ENCODE measurements around the gene SCN3A. TPM values are rescaled to one million over a fixed set of nuclear protein-coding genes. Genes with fewer than 3 reads are reported as not detected.
A peak's percentile ranks its signal among the peaks of the same experiment; 100 is the strongest.

Gene SCN3A
- total RNA-seq, 1 experiment from 2014 or later, result not detected

DNA sequence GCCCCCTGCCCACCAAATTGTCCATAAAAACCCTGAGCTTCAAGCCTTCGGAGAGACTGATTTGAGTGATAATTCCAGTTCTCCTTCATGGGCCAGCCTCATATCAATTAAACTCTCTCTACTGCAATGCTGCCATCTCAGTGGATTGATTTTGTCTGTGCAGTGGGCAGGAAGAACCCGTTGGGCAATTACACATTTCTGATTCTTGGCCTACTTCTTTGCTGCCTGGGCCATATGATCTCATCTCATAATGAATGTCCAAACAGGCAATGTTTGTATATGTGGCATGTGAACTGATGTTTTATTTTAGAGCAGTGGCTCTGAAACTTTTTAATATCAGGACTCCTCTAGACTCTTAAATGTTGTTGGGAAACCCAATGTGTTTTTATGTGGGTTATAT lies 147.3 kb downstream of the SCN3A start:
- DNase-seq, result no peak
- CTCF ChIA-PET, result no interaction called here
- no peak overlapping the region for H3K4me3 Mint-ChIP-seq (ENCODE audit: unreplicated experiment)
- H3K9me3 ChIP-seq, result no peaks in the 10 kb centered on the region
- no peak overlapping the region for H3K27ac Mint-ChIP-seq (ENCODE audit: unreplicated experiment)
- peaks cover 16% of the 10 kb centered on the region for H3K4me1 Mint-ChIP-seq (ENCODE audit: low read depth, unreplicated experiment)
- H3K9me3 Mint-ChIP-seq (ENCODE audit: unreplicated experiment), result no peaks in the 10 kb centered on the region
- no peaks in the 10 kb centered on the region for H3K36me3 Mint-ChIP-seq (ENCODE audit: insufficient read depth, unreplicated experiment)
- no TSS peak for BruUV-seq (replicated peaks)
- intact Hi-C loops (cut with micrococcal nuclease; ENCODE audit: unreplicated experiment), result no loop called here
- no peak overlapping the region for H3K4me3 ChIP-seq (ENCODE audit: low read depth, low read length)
- peaks cover 16% of the 10 kb centered on the region for H3K4me1 ChIP-seq
- POLR2A ChIA-PET, result no interaction called here
- no peaks in the 10 kb centered on the region for H3K27me3 Mint-ChIP-seq (ENCODE audit: insufficient read depth, unreplicated experiment)
- H3K36me3 ChIP-seq (ENCODE audit: control insufficient read depth, insufficient read depth, low read length), result no peaks in the 10 kb centered on the region
- TF ChIP-seq, protein P1, sequence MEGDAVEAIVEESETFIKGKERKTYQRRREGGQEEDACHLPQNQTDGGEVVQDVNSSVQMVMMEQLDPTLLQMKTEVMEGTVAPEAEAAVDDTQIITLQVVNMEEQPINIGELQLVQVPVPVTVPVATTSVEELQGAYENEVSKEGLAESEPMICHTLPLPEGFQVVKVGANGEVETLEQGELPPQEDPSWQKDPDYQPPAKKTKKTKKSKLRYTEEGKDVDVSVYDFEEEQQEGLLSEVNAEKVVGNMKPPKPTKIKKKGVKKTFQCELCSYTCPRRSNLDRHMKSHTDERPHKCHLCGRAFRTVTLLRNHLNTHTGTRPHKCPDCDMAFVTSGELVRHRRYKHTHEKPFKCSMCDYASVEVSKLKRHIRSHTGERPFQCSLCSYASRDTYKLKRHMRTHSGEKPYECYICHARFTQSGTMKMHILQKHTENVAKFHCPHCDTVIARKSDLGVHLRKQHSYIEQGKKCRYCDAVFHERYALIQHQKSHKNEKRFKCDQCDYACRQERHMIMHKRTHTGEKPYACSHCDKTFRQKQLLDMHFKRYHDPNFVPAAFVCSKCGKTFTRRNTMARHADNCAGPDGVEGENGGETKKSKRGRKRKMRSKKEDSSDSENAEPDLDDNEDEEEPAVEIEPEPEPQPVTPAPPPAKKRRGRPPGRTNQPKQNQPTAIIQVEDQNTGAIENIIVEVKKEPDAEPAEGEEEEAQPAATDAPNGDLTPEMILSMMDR (IDR thresholded peaks at IDR 0.05; ENCODE audit: insufficient read depth in 1 of 2, low read depth in 1 of 2, low read length in 1 of 2, severe bottlenecking in 1 of 2, unreplicated experiment in 1 of 2), result no peak
- no peaks in the 10 kb centered on the region for H3K27me3 ChIP-seq (replicated peaks; ENCODE audit: control insufficient read depth, insufficient read depth, low read length)

DNA sequence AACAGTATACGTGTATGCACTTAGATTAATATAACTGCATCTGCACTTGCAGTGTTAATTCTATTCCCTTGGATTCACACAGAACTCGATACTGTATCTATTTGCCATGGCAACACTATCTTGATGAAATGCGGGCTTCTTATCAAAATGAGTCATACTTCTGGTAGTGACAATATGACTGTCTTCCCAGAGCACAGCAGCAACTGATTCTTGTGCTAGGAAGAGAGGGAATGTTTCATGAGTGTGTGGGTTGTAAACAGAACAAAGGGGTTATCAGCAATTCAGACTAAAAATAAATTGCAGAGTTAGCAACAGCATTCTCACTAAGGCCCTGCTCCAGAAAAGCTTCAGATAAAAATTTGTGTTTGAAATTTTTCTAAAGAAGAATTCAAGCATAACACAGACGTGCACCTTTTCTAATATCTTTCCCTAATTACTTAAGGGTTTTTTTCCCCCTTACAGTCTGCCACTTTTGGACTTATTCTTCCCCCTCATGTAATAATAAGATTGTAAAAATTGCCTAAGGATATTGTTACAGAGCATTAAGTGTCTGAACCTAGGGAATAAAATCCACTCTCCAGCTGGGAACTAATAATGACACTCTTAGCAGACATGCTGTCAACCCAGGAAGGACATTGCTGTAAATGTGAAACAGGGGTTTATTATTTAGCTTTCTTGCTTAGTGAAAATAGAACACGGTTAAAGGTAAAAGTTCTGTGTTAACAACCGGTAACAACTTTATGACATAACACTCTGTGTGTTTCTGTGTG lies 148.6 kb downstream of the SCN3A start:
- CTCF ChIA-PET, result no interaction called here
- peak overlapping the region; percentile 65 for H3K27ac Mint-ChIP-seq (ENCODE audit: unreplicated experiment)

DNA sequence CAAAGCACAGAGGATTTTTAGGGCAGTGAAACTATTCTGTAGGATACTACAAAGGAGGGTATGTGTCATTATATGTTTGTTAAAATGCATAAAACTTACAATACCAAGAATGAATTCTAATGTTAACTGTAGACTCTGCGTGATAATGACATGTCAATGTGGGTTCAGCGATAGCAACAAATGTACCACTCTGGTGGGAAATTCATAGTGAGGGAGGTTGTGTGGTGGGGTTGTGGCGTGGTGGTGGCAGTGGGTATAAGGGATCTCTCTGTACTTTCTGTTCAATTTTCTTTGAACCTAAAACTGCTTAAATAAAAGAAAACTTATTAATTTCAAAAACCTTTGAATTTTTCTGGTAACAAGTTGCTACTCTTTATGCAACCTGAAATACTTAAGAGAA lies 149.2 kb downstream of the SCN3A start:
- H3K9me3 Mint-ChIP-seq (ENCODE audit: unreplicated experiment), result no peaks in the 10 kb centered on the region
- H3K36me3 Mint-ChIP-seq (ENCODE audit: insufficient read depth, unreplicated experiment), result no peaks in the 10 kb centered on the region
- CTCF ChIA-PET, result no interaction called here
- BruUV-seq (replicated peaks), result no TSS peak
- H3K36me3 ChIP-seq (ENCODE audit: control insufficient read depth, insufficient read depth, low read length), result no peaks in the 10 kb centered on the region
- TF ChIP-seq, protein P1 (IDR thresholded peaks at IDR 0.05; ENCODE audit: insufficient read depth in 1 of 2, low read depth in 1 of 2, low read length in 1 of 2, severe bottlenecking in 1 of 2, unreplicated experiment in 1 of 2), result no peak
- H3K27ac Mint-ChIP-seq (ENCODE audit: unreplicated experiment), result peak overlapping the region; percentile 65
- intact Hi-C loops (cut with micrococcal nuclease; ENCODE audit: unreplicated experiment), result loop anchor here (1.0 kb wide), 1 partner anchor 10 kb away; no protein-coding TSS in a partner anchor
- no peaks in the 10 kb centered on the region for H3K27me3 ChIP-seq (replicated peaks; ENCODE audit: control insufficient read depth, insufficient read depth, low read length)
- POLR2A ChIA-PET, result no interaction called here
- H3K4me3 Mint-ChIP-seq (ENCODE audit: unreplicated experiment), result no peak overlapping the region
- H3K9me3 ChIP-seq, result no peaks in the 10 kb centered on the region
- H3K27me3 Mint-ChIP-seq (ENCODE audit: insufficient read depth, unreplicated experiment), result no peaks in the 10 kb centered on the region
- H3K4me1 Mint-ChIP-seq (ENCODE audit: low read depth, unreplicated experiment), result peaks cover 16% of the 10 kb centered on the region
- no peak overlapping the region for H3K4me3 ChIP-seq (ENCODE audit: low read depth, low read length)
- peaks cover 16% of the 10 kb centered on the region for H3K4me1 ChIP-seq
- DNase-seq, result no peak

More for the DNA sequence above, 148.6 kb downstream of the SCN3A start:
- POLR2A ChIA-PET, result no interaction called here
- H3K9me3 Mint-ChIP-seq (ENCODE audit: unreplicated experiment), result no peaks in the 10 kb centered on the region
- H3K4me3 ChIP-seq (ENCODE audit: low read depth, low read length), result no peak overlapping the region
- peaks cover 16% of the 10 kb centered on the region for H3K4me1 ChIP-seq
- DNase-seq, result peak in 1 of 2 experiments; percentile 39
- no peaks in the 10 kb centered on the region for H3K36me3 ChIP-seq (ENCODE audit: control insufficient read depth, insufficient read depth, low read length)
- no peaks in the 10 kb centered on the region for H3K9me3 ChIP-seq
- no TSS peak for BruUV-seq (replicated peaks)
- no peak overlapping the region for H3K4me3 Mint-ChIP-seq (ENCODE audit: unreplicated experiment)
- TF ChIP-seq, protein P1 (IDR thresholded peaks at IDR 0.05; ENCODE audit: insufficient read depth in 1 of 2, low read depth in 1 of 2, low read length in 1 of 2, severe bottlenecking in 1 of 2, unreplicated experiment in 1 of 2), result no peak
- H3K4me1 Mint-ChIP-seq (ENCODE audit: low read depth, unreplicated experiment), result peaks cover 16% of the 10 kb centered on the region
- no peaks in the 10 kb centered on the region for H3K36me3 Mint-ChIP-seq (ENCODE audit: insufficient read depth, unreplicated experiment)
- no peaks in the 10 kb centered on the region for H3K27me3 Mint-ChIP-seq (ENCODE audit: insufficient read depth, unreplicated experiment)
- intact Hi-C loops (cut with micrococcal nuclease; ENCODE audit: unreplicated experiment), result loop anchor here (1.0 kb wide), 1 partner anchor 9 kb away; no protein-coding TSS in a partner anchor
- no peaks in the 10 kb centered on the region for H3K27me3 ChIP-seq (replicated peaks; ENCODE audit: control insufficient read depth, insufficient read depth, low read length)
